ENCODE measurements around the gene AP3S1.
"Not testable (repeated sequence)": the region's sequence is repeated elsewhere in the genome, so short reads cannot be mapped to it uniquely, and the experiment has no call there.

The AP3S1 gene

DNA sequence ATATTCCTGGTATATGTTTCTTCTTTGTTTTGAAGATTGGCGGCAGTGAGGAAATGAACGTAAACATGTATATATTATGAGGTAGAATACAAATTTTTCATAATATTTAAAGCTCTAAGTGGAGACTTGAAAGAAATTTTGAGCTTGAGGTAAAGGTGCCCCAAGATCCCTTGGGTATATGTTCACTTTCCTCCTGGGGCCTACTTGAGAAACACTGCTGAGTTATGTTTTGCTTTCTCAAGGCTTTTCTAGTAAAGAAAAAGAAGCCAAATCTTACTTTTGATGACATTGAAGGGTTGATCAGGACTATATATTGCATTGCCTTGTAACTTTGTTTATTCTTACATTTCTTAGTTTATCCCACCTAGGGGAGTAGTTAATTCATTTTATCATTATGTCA is 30.7 kb downstream of the AP3S1 start:
- no peak for DNase-seq (ENCODE audit: low spot score)

- DNase-seq (ENCODE audit: low spot score): no peak
Observed at GRCh38 chr5:115873392-115873791, 31.7 kb downstream of the AP3S1 start.

- DNase-seq (ENCODE audit: low spot score): peak; percentile 18
Observed at GRCh38 chr5:115875447-115875846, 33.7 kb downstream of the AP3S1 start.

- not testable (repeated sequence) for DNase-seq (ENCODE audit: low spot score)
Observed at GRCh38 chr5:115877342-115877741, 35.6 kb downstream of the AP3S1 start.

DNA sequence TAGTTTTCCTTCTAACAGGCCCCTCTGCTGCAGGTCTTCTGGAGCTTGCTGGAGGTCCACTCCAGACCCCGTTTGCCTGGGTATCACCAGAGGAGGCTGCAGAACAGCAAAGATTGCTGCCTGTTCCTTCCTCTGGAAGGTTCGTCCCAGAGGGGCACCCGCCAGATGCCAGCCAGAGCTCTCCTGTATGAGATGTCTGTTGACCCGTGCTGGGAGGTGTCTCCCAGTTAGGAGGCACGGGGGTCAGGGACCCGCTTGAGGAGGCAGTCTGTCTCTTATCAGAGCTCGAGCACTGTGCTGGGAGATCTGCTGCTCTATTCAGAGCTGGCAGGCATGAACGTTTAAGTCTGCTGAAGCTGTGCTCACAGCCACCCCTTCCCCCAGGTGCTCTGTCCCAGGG is 40.7 kb downstream of the AP3S1 start:
- DNase-seq (ENCODE audit: low spot score): not testable (repeated sequence)

- no peak for DNase-seq (ENCODE audit: low spot score)
Observed at GRCh38 chr5:115884704-115885103, 43.0 kb downstream of the AP3S1 start.

- DNase-seq (ENCODE audit: low spot score): not testable (repeated sequence)
Observed at GRCh38 chr5:115885208-115885607, 43.5 kb downstream of the AP3S1 start.

DNA sequence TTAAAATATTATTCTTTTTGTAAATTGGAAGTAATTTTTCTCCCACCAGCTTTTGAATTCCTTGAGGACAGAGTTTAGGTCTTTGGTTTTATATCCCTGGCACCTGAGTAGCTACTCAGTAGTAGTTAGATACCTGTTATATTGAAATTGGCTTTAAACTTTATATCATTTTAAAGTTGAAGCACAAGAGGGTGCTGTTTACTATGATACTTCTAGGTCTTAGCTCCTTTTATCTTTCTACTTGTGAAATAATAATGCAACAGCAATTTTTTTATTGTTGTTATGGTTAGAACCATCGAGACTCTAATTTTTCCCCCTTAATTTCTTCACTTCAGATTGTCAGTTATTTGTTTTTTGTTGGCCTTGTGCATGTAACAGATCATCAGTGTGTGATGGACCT is 46.3 kb downstream of the AP3S1 start:
- peak; percentile 16 for DNase-seq (ENCODE audit: low spot score)

DNA sequence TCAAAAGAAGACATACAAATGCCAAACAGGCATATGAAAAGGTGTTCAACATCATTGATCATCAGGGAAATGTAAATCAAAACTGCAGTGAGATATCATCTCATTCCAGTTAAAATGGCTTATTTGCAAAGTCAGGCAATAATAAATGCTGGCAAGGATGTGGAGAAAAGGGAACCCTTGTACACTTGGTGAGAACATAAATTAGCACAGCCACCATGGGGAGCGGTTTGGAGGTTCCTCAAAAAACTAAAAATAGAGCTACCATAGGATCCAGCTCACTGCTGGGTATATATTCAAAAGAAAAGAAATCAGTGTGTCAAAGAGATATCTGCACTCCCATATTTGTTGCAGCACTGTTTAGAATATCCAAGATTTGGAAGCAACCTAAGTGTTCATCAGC is 50.3 kb downstream of the AP3S1 start:
- no peak for DNase-seq (ENCODE audit: low spot score)

DNA sequence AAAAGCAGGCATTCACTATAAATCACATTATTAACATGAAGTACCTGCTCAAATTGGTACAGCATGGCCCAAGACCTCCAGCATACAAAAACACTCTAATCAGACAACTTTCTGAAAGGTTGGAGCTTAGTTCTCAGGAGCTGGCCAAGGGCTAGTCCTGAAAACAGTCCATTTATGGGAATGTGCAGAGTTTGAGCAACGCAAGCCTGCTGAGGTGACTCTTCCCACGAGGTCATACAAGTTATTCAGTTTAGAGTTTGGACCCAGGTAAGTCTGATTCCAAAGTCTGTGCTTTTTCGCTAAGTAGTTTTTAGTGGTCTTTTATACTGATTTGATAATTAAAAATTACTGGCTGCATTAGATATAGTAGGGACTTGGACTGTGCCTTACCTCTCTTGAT is 52.6 kb downstream of the AP3S1 start:
- DNase-seq (ENCODE audit: low spot score): no peak

GRCh38 chr5:115895821-115896220 is 54.1 kb downstream of the AP3S1 start:
- DNase-seq (ENCODE audit: low spot score): no peak

DNA sequence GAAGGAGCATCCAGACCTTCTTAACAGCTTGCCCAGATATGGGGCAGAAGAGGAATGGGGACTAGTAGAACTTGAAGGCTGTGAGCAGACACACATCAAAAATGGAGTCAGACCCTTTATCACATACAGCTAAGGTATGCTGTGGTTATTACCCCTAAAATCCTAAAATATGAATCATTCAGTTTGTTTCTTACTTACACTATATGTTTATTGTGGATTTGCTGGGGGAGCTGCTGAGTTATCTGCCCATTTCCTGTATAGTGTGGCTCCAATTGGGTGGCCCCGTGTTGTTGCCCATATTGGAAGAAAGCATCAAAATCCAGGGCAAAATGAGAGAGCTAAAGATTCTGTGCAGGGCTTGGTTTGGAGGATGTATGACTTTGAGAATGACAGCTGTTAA is 56.9 kb downstream of the AP3S1 start:
- DNase-seq (ENCODE audit: low spot score): no peak

GRCh38 chr5:115907177-115907576 is 65.4 kb downstream of the AP3S1 start:
- no peak for DNase-seq (ENCODE audit: low spot score)

GRCh38 chr5:115913623-115914400 is 72.1 kb downstream of the AP3S1 start:
- not testable (repeated sequence) for DNase-seq (ENCODE audit: low spot score)

DNA sequence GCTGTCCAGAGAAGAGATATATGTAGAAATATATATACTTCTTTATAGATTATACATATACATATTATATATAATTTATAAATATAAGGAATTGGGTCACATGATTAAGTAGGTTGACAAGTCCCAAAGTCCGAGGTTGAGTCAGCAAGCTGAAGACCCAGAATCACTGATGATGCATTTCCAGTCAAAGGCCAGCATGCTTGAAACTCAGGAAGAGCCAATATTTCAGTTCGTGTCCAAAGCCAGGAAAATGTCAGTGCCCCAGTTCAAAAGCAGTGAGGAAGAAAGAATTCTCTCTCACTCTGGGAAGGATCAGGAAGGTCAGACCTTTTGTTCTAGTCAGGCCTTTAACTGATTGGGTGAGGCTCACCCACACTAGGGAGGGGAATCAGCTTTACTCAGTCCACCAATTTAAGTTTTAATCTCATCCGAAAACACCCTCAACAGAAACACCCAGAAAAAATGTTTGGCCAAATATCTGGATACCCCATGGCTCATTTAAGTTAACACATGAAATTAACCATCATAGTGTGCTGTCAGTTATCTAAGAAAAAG is 78.5 kb downstream of the AP3S1 start:
- no peak for DNase-seq (ENCODE audit: low spot score)

- not testable (repeated sequence) for DNase-seq (ENCODE audit: low spot score)
Observed at GRCh38 chr5:115928578-115929407, 87.1 kb downstream of the AP3S1 start.

DNA sequence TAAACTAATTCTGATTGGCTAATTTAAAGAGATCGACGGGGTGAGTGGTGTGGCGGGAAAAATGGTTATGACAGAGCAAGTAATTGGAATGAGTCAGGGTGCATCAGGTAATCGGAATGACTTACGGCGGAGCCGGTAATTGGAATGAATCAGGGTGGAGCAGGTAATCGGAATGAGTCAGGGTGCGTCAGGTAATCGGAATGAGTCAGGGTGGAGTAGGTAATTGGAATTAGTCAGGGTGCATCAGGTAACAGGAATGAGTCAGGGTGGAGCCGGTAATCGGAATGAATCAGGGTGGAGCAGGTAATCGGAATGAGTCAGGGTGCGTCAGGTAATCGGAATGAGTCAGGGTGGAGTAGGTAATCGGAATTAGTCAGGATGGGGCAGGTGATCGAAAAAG is 88.4 kb downstream of the AP3S1 start:
- not testable (repeated sequence) for DNase-seq (ENCODE audit: low spot score)

DNA sequence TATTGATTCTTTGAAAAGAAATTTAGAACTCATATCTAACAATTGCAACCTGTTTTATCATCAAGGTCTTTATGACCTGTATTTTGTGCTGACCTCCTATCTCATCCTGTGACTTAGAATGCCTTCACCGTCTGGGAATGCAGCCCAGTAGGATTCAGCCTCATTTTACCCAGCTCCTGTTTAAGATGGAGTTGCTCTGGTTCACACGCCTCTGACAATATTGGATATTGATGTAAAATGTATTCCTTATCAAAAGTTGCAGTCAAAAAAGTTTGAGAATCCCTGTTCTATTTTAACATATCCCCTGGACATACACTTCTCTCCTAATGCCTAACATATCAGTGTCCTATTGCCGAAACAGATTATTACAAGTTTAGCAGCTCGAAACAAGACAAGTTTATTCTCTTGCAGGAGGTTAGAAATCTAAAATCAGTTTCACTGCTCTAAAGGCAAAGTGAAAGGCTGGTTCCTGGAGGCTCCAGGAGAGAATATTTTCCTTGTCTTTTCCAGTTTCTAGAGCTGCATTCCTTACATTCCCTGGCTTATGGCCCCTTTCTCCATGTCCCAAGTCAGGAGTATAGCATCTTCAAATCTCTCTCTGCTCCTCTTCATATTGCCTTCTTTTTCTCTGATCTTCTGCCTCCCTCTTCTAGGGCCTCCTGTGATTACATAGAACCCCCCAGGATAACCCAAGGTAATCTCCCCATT is 89.0 kb downstream of the AP3S1 start:
- DNase-seq (ENCODE audit: low spot score): peak; percentile 18

GRCh38 chr5:115932991-115933390 is 91.3 kb downstream of the AP3S1 start:
- no peak for DNase-seq (ENCODE audit: low spot score)

DNA sequence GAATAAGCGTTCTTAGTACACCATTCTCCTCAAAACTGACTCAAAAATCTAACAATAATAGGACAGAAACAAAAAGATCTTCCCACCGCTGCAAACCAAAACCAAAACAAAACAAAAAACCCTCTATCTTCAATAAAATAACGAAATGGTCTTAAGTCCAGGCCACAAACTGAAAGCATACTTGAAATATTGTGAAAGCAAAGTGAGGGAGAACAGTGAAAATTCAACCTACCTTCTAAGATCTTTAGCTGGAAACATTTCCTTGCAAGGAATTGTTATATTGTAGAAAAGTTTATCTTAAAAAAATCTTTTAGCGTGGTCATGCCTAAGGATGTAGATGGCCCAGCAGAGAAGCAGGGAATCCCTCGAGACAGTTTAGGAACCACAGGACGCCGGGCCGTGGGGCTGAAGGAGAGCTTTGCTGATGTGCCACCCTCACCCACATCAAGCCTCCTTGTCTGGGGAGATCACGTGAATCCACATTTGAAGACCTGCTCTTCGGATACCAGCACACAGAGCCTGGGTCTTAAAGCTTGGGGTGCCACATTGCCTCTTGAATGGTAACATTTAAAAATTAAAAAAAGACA is 92.7 kb downstream of the AP3S1 start:
- no peak for DNase-seq (ENCODE audit: low spot score)

GRCh38 chr5:115936031-115936430 is 94.3 kb downstream of the AP3S1 start:
- no peak for DNase-seq (ENCODE audit: low spot score)

DNA sequence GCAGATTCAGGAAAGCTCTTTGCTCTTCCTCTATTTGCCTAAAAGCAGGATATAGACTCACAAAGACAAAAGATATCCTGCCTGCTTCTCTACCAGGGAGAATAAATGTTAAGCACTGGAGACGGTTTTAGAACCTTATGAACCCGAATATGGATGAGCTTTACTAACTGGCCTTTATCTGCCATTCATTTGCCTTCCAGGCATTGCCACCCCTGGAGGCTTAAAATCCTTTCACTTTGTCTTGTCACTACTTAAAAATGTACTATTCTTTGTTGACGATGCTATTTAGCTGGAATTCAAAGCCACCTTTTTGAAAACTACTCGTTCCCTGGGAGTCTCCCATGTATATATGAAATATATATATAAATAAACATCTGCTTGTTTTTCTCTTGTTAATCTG is 97.3 kb downstream of the AP3S1 start:
- DNase-seq (ENCODE audit: low spot score): no peak
